Smooth muscle cell of the brain vasculature (primary cell): ENCODE data around the gene NKG7.

Experiments used
- DNase-seq: peaks from one replicate; pipeline ENCODE4 v3.0.0-alpha.2; 2012; ENCODE audit warnings: low read depth, low spot score

Gene NKG7

GRCh38 chr19:51364200-51365106 lies 8.0 kb downstream of the NKG7 start:
- no peak for DNase-seq

GRCh38 chr19:51361239-51361638 lies 11.2 kb downstream of the NKG7 start:
- no peak for DNase-seq

GRCh38 chr19:51359294-51359693 lies 13.2 kb downstream of the NKG7 start:
- peak; percentile 92 for DNase-seq

GRCh38 chr19:51357952-51358351 lies 14.5 kb downstream of the NKG7 start:
- no peak for DNase-seq

- no peak for DNase-seq
Observed at GRCh38 chr19:51356159-51356801, 16.2 kb downstream of the NKG7 start.

GRCh38 chr19:51354742-51355148 lies 17.7 kb downstream of the NKG7 start:
- no peak for DNase-seq

- no peak for DNase-seq
Observed at GRCh38 chr19:51354103-51354741, 18.2 kb downstream of the NKG7 start.

GRCh38 chr19:51352783-51353360 lies 19.6 kb downstream of the NKG7 start:
- no peak for DNase-seq

- DNase-seq, result no peak
Observed at GRCh38 chr19:51351266-51351990, 21.0 kb downstream of the NKG7 start.

GRCh38 chr19:51347209-51347928 lies 25.1 kb downstream of the NKG7 start:
- no peak for DNase-seq

GRCh38 chr19:51346742-51347141 lies 25.7 kb downstream of the NKG7 start:
- DNase-seq, result no peak

- DNase-seq, result no peak
Observed at GRCh38 chr19:51345076-51345620, 27.3 kb downstream of the NKG7 start.

GRCh38 chr19:51342631-51343569 lies 29.6 kb downstream of the NKG7 start:
- no peak for DNase-seq

GRCh38 chr19:51341976-51342580 lies 30.4 kb downstream of the NKG7 start, which contains the start of gene VSIG10L:
TSS of gene VSIG10L (minus strand) at chr19:51342139. CDS start at chr19:51342124, 15 bp downstream.
- no peak for DNase-seq

GRCh38 chr19:51341066-51341465 lies 31.4 kb downstream of the NKG7 start:
- no peak for DNase-seq

- DNase-seq, result peak; percentile 90
Observed at GRCh38 chr19:51339687-51340656, 32.5 kb downstream of the NKG7 start.

- no peak for DNase-seq
Observed at GRCh38 chr19:51339313-51339686, 33.2 kb downstream of the NKG7 start.
